KMS-11 (cell line): ENCODE data around the gene PRKCZ.

Experiments used
- H2AFZ ChIP-seq: fragments of 200-600 bp; sonication (generic); 2 replicates; pipeline ENCODE4 v1.6.1; 2016; ENCODE audit warnings: antibody characterized with exemption, mixed run types, low read depth
- H3K27ac ChIP-seq: fragments of 200-600 bp; sonication (generic); 2 replicates; pipeline ENCODE4 v1.6.1; 2016; ENCODE audit warnings: mild to moderate bottlenecking, mixed run types
- H3K27me3 ChIP-seq: fragments of 200-600 bp; sonication (generic); 2 replicates; pipeline ENCODE4 v1.6.1; 2017; ENCODE audit warnings: mild to moderate bottlenecking, low read depth, mixed run types, moderate library complexity; ENCODE audit not compliant: insufficient read depth
- H3K36me3 ChIP-seq: fragments of 200-600 bp; sonication (generic); 2 replicates; pipeline ENCODE4 v1.6.1; 2017; ENCODE audit warnings: mild to moderate bottlenecking, mixed run types; ENCODE audit not compliant: insufficient read depth
- H3K4me1 ChIP-seq: fragments of 200-600 bp; sonication (generic); 2 replicates; pipeline ENCODE4 v1.6.1; 2016; ENCODE audit warnings: mild to moderate bottlenecking, low read depth, mixed run types; ENCODE audit not compliant: poor library complexity, severe bottlenecking
- H3K4me2 ChIP-seq: fragments of 200-600 bp; sonication (generic); 2 replicates; pipeline ENCODE4 v1.7.0; 2016; ENCODE audit warnings: mild to moderate bottlenecking, mixed run types
- H3K4me3 ChIP-seq: fragments of 200-600 bp; sonication (generic); IDR thresholded peaks from 2 replicates; pipeline ENCODE4 v1.6.1; 2017; ENCODE audit warnings: low read depth, low read length, mixed read lengths; ENCODE audit not compliant: insufficient read depth
- H3K79me2 ChIP-seq: fragments of 200-600 bp; sonication (generic); 2 replicates; pipeline ENCODE4 v1.6.1; 2016; ENCODE audit warnings: low read depth, mixed run types; ENCODE audit not compliant: insufficient read depth
- H3K9ac ChIP-seq: fragments of 200-600 bp; sonication (generic); 2 replicates; pipeline ENCODE4 v1.6.1; 2016; ENCODE audit warnings: mild to moderate bottlenecking, mixed run types
- H4K20me1 ChIP-seq: fragments of 200-600 bp; sonication (generic); 2 replicates; pipeline ENCODE4 v1.6.1; 2016; ENCODE audit warnings: mild to moderate bottlenecking, mixed run types; ENCODE audit not compliant: insufficient read depth
- CTCF ChIP-seq: fragments of 200-600 bp; sonication (generic); conservative IDR thresholded peaks from 2 replicates; pipeline ENCODE4 v1.6.1; 2017; ENCODE audit warnings: low read depth, mild to moderate bottlenecking, antibody characterized with exemption, low read length, moderate library complexity, mixed read lengths

The PRKCZ gene

GRCh38 chr1:2098839-2099785 is 48.9 kb downstream of the PRKCZ start:
- peaks cover 49% of the 10 kb centered on the region for H3K27me3 ChIP-seq

GRCh38 chr1:2099886-2100779 is 49.9 kb downstream of the PRKCZ start:
- no peak overlapping the region for H3K27ac ChIP-seq
- H2AFZ ChIP-seq, result no peak overlapping the region
- H3K9ac ChIP-seq, result no peak overlapping the region
- H4K20me1 ChIP-seq, result no peaks in the 10 kb centered on the region
- no peaks in the 10 kb centered on the region for H3K4me1 ChIP-seq
- no peak overlapping the region for H3K4me2 ChIP-seq
- no peak overlapping the region for H3K4me3 ChIP-seq
- no peaks in the 10 kb centered on the region for H3K79me2 ChIP-seq
- no peaks in the 10 kb centered on the region for H3K36me3 ChIP-seq
- no peak for TF ChIP-seq CTCF
- H3K27me3 ChIP-seq, result peaks cover 52% of the 10 kb centered on the region

More at GRCh38 chr1:2098839-2099785, 48.9 kb downstream of the PRKCZ start:
- Histone ChIP-seq H4K20me1 (no peaks in the 10 kb centered on the region), H3K9ac (no peak overlapping the region), H3K27ac (no peak overlapping the region), H3K36me3 (no peaks in the 10 kb centered on the region), H3K4me2 (no peak overlapping the region), H3K4me3 (no peak overlapping the region), H2AFZ (no peak overlapping the region), H3K79me2 (no peaks in the 10 kb centered on the region), H3K4me1 (no peaks in the 10 kb centered on the region)
- no peak for TF ChIP-seq CTCF

- H3K27me3 ChIP-seq, result peaks cover 57% of the 10 kb centered on the region
- H3K79me2 ChIP-seq, result no peaks in the 10 kb centered on the region
- H4K20me1 ChIP-seq, result no peaks in the 10 kb centered on the region
Measured at GRCh38 chr1:2100780-2101108, 50.5 kb downstream of the PRKCZ start.

More at GRCh38 chr1:2100780-2101108, 50.5 kb downstream of the PRKCZ start:
- Histone ChIP-seq H3K4me2 (no peak overlapping the region), H3K4me1 (no peaks in the 10 kb centered on the region), H2AFZ (no peak overlapping the region), H3K27ac (no peak overlapping the region), H3K9ac (no peak overlapping the region), H3K4me3 (no peak overlapping the region), H3K36me3 (no peaks in the 10 kb centered on the region)
- TF ChIP-seq CTCF, result no peak
